GM04504 (cell line): ENCODE data around the gene USE1.

Experiments used
- DNase-seq: peaks from one replicate; pipeline ENCODE4 v3.0.0-alpha.2; 2012; ENCODE audit warnings: low read depth

The USE1 gene

DNA sequence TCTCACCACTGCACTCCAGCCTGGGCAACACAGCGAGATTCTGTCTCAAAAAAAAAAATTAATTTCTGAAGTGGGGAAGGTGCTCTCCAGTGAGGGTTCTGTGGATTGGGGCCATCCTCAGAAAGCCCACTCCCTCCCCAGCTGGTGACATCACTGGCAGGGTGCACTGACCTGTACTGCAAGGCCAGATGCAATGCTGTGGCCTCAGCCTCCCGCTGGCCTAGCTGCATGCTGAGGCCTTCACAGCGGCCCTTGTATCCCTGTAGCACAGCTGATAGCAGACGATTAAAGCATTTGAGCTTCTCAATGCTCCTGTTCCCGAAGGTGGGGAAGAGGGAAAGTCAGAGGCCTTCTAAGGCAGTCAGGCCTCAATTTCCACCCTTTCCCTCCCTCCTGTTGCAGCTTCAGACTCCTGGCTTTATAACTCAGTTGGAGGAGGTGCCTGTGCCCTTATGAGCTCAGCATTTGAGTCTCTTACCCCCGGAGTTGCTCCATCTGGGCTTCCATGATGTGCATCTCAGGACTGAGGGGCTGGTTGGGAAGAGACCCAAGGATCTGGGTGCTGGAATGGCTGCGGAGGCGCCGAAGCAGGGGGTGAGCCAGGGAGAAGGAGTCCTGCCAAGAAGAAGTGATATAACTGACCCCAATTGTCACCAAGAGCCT lies 44.1 kb downstream of the USE1 start:
- no peak for DNase-seq

DNA sequence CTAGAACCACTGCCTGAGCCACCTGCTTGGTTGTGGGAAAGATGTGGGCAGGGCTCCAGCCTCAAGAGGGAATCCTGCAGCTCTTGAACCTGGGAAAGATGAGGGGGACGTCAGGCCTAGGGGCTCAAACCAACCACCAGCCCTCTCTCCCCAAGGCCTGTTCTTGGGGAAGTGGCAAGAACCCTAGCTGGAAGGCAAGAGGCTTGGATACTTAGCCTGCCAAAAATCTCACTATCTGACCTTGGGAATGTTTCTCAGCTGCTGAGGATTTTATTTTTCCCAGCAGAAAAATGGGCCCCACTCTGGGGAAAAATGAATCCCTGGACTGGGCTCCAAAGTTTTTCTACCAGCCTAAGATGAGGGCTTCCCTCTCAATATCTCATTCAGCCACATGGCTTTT lies 44.8 kb downstream of the USE1 start:
- DNase-seq, result no peak

DNA sequence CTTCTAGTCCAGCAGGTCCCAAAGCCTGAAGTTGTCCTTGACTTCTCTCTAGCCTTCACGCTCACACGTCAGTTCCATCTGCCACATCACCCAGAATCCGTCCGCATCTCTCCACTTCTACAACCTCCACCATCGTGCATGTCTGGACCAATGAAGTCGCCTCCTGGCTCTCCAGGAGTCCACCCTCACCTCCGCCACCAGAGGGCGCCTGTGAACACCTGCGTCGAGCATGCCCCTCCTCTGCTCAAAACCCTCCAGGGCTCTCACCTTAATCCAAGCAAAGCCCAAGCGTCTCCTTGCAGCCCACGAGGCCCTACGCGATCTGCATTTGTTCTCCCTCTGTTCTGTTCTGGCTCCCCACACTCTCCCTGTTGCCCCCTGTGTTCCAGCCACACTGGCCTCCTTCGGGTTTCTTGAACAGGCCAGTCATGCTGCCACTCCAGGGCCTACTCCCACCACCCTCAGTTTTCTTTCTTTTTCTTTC lies 45.7 kb downstream of the USE1 start:
- no peak for DNase-seq

DNA sequence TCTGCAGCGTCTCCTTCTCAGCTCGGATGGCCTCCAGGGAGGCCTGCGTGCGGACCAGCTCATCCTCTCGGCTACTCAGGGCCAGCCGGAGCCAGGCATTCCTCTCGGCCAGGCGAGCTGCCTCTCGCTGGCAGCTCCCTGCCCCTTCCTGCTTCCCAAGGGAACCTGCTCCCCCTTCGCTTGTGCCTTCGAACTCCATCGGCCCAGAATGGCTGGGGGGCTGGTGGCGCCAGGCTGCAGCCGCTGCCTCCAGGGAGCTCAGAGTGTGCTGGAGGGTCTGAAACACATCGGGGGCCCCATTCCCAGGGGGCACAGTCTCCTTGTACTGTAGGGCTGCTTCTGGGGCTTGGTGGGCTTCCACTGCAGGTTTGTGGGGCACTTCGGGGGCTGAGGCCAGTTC lies 47.4 kb downstream of the USE1 start:
- DNase-seq, result no peak

DNA sequence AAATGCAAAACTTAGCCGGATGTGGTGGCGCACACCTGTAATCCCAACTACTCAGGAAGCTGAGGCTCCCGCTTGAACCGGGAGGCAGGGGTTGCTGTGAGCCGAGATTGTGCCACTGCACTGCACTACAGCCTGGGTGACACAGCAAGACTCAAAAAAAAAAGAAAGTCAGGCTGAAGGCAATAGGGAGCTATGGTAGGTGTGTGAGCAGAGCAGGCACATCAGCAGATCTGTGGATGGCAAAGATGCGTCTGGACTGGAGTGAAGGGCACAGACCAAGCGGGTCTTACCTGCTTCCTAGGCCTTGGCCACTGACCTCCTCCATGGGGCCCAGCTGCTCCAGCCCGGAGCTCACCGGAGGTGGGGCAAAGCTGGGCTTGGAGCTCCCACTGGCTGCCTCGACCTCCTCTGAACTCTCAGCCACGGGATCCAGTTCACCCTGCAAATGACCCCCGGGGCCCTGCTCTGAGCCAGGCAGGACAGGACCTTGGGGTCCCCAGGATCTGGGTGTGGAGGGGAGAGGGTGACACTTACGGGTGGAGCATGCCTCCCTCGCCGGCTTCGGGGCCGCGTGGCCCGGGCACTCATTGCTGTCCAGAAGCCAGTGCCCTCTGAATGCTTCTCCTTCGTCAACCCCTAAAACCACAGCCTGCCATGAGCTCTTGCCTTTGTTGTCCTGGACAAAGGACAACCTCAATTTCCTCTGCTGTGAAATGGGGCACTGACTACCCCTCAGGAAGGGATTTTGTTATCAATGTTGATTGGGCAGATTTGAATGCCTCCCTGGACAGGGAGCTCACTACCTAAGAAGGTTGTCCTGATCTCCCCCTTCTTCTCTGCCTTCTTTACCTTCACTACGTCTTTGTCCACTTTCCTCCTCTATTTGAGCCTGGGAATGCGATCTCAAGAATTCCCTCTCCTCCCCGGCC lies 48.8 kb downstream of the USE1 start:
- no peak for DNase-seq

DNA sequence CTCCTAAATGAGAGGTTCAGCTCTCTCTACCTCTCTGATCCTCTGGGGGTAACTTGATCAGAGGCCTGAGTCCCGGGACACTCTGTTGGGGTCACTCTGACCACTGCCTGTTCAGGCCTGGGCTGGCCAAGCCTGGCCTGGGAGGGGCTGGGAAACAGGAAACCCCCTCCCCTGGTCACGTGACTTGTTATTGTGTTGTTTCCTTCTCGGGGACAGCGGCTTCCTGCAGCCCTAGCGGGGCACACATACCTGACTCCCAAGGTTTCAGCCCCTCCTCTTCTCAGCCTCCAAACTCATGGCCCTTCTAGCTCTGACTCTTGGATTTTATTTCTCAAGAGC lies 49.5 kb downstream of the USE1 start, which contains the start of gene USHBP1:
TSS of gene USHBP1 (minus strand) at position 105 of the 339 bp plus-strand sequence. CDS start 446 bp downstream, outside the sequence.
- no peak for DNase-seq

GRCh38 chr19:17266026-17266425 lies 50.9 kb downstream of the USE1 start:
- DNase-seq, result no peak

DNA sequence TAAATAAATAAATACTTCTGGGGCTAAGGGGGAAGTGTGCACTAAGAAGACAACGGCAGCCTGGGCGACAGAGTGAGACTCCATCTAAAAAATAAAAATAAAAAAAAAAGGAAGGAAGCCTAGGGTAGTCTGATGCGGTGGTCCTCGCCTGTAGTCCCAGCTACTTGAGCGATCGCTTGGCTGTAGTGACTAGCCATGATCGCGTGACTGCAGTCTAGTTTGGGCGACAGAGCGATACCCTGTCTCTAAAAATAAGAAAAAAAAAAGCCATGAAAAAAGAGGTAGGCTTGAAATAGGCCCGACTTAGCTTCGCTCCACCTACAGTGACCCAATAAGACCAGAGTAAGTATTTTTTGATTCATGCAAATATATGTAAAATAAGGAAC lies 51.4 kb downstream of the USE1 start:
- no peak for DNase-seq

GRCh38 chr19:17266975-17267788 lies 52.0 kb downstream of the USE1 start, which contains the start of gene BABAM1:
Gene BABAM1, plus strand, starts transcription at chr19:17267443. Its CDS starts 1,364 bp downstream, at chr19:17268807.
- peak; percentile 99 for DNase-seq

DNA sequence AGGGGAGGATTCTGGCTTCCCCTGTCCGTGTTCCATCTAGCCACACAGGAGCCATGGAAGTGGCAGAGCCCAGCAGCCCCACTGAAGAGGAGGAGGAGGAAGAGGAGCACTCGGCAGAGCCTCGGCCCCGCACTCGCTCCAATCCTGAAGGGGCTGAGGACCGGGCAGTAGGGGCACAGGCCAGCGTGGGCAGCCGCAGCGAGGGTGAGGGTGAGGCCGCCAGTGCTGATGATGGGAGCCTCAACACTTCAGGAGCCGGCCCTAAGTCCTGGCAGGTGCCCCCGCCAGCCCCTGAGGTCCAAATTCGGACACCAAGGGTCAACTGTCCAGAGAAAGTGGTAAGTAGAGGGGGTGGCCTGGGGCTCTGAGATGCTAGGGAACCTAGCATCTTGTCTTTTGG lies 53.6 kb downstream of the USE1 start:
- DNase-seq, result no peak
